Medulla oblongata (tissue), 1 donor: ENCODE data around the gene ARHGAP12.
"Not testable (repeated sequence)": the region's sequence is repeated elsewhere in the genome, so short reads cannot be mapped to it uniquely, and the experiment has no call there.

Source experiments
- DNase-seq: peaks from one replicate; pipeline ENCODE4 v3.0.0-alpha.2; 2015; ENCODE audit errors: extremely low spot score

ARHGAP12 gene

GRCh38 chr10:31771331-31771831 is 157.2 kb downstream of the ARHGAP12 start:
- no peak for DNase-seq

- DNase-seq, result peak; percentile 34
Observed at GRCh38 chr10:31770307-31770902, 158.2 kb downstream of the ARHGAP12 start.

GRCh38 chr10:31769564-31769963 is 159.1 kb downstream of the ARHGAP12 start:
- no peak for DNase-seq

GRCh38 chr10:31768935-31769334 is 159.7 kb downstream of the ARHGAP12 start:
- not testable (repeated sequence) for DNase-seq

GRCh38 chr10:31768467-31768866 is 160.2 kb downstream of the ARHGAP12 start:
- DNase-seq, result no peak

- DNase-seq, result no peak
Observed at GRCh38 chr10:31765541-31765940, 163.1 kb downstream of the ARHGAP12 start.

GRCh38 chr10:31762316-31762715 is 166.3 kb downstream of the ARHGAP12 start:
- DNase-seq, result no peak

GRCh38 chr10:31761156-31761555 is 167.5 kb downstream of the ARHGAP12 start:
- DNase-seq, result no peak

GRCh38 chr10:31760674-31761081 is 168.0 kb downstream of the ARHGAP12 start:
- no peak for DNase-seq

- DNase-seq, result peak; percentile 98
Observed at GRCh38 chr10:31759799-31760626, 168.6 kb downstream of the ARHGAP12 start.

- no peak for DNase-seq
Observed at GRCh38 chr10:31759124-31759798, 169.4 kb downstream of the ARHGAP12 start.

GRCh38 chr10:31758495-31758894 is 170.1 kb downstream of the ARHGAP12 start:
- DNase-seq, result no peak

GRCh38 chr10:31757831-31758230 is 170.8 kb downstream of the ARHGAP12 start:
- DNase-seq, result peak; percentile 49

GRCh38 chr10:31757386-31757791 is 171.2 kb downstream of the ARHGAP12 start:
- DNase-seq, result peak; percentile 56

GRCh38 chr10:31756729-31757110 is 171.9 kb downstream of the ARHGAP12 start:
- peak; percentile 44 for DNase-seq

- no peak for DNase-seq
Observed at GRCh38 chr10:31756101-31756728, 172.4 kb downstream of the ARHGAP12 start.
